ENCODE results near the gene TMC2.

DNA sequence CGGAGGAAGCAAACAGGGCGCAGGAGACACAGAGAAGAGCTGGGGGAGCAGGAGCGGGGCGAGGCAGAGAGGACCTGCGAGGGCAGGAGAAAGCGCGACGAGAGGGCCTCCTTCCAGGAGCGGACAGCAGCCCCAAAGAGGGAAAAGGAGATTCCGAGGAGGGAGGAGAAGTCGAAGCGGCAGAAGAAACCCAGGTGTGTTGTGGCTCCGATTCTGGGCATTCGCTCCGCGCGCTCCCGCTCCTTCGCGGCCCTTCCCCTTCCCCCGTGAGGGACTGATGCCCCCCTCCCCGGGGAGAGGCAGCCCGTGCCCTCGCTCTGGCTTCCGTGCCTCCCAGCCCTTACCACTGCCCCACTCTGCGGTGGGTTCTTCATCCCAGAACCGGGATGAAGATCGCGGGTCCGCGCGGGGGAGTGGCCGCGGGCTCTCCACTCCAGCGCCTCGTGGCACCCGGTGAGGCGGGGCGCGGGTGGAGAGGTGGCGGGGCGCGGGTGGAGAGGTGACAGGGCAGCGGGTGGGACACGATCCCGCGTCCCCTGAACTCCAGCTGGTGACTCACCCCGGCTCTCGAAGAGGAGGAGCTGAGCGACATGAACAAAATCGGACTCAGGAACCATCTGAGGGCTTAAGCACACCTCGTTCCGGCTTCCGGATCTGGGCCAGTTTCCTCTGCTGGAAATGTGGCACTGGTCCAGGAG, 22.4 kb downstream of the TMC2 start:
- TF ChIP-seq, protein P1, sequence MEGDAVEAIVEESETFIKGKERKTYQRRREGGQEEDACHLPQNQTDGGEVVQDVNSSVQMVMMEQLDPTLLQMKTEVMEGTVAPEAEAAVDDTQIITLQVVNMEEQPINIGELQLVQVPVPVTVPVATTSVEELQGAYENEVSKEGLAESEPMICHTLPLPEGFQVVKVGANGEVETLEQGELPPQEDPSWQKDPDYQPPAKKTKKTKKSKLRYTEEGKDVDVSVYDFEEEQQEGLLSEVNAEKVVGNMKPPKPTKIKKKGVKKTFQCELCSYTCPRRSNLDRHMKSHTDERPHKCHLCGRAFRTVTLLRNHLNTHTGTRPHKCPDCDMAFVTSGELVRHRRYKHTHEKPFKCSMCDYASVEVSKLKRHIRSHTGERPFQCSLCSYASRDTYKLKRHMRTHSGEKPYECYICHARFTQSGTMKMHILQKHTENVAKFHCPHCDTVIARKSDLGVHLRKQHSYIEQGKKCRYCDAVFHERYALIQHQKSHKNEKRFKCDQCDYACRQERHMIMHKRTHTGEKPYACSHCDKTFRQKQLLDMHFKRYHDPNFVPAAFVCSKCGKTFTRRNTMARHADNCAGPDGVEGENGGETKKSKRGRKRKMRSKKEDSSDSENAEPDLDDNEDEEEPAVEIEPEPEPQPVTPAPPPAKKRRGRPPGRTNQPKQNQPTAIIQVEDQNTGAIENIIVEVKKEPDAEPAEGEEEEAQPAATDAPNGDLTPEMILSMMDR (IDR thresholded peaks at IDR 0.05): no peak
- no peak for TF ChIP-seq TCF7L2 (IDR thresholded peaks at IDR 0.05; ENCODE audit: low read depth, low read length)
- TF ChIP-seq SIN3A (IDR thresholded peaks at IDR 0.05; ENCODE audit: borderline replicate concordance, insufficient read depth, low read depth, low read length): no peak
- no peak for TF ChIP-seq POLR2AphosphoS5 (IDR thresholded peaks at IDR 0.05; ENCODE audit: low read depth, low read length)
- TF ChIP-seq, protein P2, sequence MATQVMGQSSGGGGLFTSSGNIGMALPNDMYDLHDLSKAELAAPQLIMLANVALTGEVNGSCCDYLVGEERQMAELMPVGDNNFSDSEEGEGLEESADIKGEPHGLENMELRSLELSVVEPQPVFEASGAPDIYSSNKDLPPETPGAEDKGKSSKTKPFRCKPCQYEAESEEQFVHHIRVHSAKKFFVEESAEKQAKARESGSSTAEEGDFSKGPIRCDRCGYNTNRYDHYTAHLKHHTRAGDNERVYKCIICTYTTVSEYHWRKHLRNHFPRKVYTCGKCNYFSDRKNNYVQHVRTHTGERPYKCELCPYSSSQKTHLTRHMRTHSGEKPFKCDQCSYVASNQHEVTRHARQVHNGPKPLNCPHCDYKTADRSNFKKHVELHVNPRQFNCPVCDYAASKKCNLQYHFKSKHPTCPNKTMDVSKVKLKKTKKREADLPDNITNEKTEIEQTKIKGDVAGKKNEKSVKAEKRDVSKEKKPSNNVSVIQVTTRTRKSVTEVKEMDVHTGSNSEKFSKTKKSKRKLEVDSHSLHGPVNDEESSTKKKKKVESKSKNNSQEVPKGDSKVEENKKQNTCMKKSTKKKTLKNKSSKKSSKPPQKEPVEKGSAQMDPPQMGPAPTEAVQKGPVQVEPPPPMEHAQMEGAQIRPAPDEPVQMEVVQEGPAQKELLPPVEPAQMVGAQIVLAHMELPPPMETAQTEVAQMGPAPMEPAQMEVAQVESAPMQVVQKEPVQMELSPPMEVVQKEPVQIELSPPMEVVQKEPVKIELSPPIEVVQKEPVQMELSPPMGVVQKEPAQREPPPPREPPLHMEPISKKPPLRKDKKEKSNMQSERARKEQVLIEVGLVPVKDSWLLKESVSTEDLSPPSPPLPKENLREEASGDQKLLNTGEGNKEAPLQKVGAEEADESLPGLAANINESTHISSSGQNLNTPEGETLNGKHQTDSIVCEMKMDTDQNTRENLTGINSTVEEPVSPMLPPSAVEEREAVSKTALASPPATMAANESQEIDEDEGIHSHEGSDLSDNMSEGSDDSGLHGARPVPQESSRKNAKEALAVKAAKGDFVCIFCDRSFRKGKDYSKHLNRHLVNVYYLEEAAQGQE (IDR thresholded peaks at IDR 0.05; ENCODE audit: insufficient read depth in 1 of 2, low read depth in 2 of 2, low read length in 1 of 2): no peak
